AG09309 (cell line): ENCODE data around the gene NOTCH2.

Experiments used
- DNase-seq: peaks from one replicate; pipeline ENCODE4 v3.0.0-alpha.2; 2010; ENCODE audit warnings: low read depth
- H3K4me3 ChIP-seq: 2 replicates; pipeline ENCODE4 v1.5.1; 2011; ENCODE audit warnings: mild to moderate bottlenecking, low read depth, low read length, moderate library complexity; ENCODE audit not compliant: control insufficient read depth
- TF ChIP-seq, protein P1 (sequence below): IDR thresholded peaks from 2 replicates; pipeline ENCODE4 v1.5.1; 2011; ENCODE audit warnings: mild to moderate bottlenecking, low read depth, low read length, inconsistent platforms; ENCODE audit not compliant: insufficient read depth, control insufficient read depth; ENCODE audit errors: missing control alignments

The NOTCH2 gene

DNA sequence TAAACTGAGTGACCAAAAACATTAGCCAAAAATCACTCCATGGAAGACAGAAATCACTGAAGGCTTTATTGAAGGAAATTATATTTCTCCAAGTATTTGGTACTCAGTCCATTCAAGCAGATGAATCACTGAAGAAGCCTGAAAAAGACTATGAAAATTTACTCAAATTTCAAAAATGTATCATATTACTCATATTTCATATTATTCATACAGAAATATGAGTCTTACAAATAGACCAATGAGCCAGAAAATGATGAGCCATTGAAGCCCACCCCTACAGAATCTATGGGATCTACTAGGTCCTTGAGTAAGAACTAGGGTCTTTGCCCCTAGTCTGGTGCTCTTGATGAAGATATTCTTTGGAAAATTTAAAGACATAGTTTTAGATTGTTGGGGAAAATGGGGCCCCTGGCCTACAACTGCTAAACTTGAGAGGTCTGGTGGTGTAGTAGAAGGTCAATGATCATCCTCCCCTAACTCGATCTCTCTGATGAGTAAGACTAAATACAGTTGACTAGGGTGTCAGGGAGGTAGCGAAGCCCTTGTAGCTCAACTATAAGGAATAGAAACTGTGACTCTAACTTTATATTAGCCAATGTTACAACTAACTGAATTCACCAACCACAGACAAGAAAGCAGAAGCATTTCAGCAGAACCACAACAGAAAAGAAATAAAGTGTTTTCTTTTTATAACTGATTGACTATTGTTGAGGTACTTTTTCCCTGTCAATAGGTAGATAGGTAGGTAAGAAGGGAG, 81.0 kb downstream of the NOTCH2 start:
- TF ChIP-seq, protein P1, sequence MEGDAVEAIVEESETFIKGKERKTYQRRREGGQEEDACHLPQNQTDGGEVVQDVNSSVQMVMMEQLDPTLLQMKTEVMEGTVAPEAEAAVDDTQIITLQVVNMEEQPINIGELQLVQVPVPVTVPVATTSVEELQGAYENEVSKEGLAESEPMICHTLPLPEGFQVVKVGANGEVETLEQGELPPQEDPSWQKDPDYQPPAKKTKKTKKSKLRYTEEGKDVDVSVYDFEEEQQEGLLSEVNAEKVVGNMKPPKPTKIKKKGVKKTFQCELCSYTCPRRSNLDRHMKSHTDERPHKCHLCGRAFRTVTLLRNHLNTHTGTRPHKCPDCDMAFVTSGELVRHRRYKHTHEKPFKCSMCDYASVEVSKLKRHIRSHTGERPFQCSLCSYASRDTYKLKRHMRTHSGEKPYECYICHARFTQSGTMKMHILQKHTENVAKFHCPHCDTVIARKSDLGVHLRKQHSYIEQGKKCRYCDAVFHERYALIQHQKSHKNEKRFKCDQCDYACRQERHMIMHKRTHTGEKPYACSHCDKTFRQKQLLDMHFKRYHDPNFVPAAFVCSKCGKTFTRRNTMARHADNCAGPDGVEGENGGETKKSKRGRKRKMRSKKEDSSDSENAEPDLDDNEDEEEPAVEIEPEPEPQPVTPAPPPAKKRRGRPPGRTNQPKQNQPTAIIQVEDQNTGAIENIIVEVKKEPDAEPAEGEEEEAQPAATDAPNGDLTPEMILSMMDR, result no peak
- H3K4me3 ChIP-seq, result no peak overlapping the region
- DNase-seq, result no peak

DNA sequence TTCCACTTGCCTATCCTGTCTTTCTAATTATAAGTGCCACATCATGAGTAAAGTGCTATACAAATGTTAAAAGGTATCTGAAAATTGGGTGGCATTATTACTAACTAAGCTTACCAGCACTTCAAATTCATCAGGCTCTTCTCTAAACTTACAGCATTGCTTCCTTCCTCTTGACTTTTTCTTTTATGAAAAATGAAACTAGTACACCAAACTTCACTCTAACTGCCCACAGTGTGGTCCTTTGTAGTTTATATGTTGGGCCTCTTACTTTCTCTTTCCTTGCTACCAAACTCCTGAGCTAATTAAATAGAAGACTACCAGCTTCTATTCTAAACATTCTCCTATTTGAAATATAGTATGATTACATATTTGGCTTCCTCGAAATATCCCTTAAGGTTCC, 81.8 kb downstream of the NOTCH2 start:
- no peak for DNase-seq
- H3K4me3 ChIP-seq, result no peak overlapping the region
- TF ChIP-seq, protein P1, result no peak

DNA sequence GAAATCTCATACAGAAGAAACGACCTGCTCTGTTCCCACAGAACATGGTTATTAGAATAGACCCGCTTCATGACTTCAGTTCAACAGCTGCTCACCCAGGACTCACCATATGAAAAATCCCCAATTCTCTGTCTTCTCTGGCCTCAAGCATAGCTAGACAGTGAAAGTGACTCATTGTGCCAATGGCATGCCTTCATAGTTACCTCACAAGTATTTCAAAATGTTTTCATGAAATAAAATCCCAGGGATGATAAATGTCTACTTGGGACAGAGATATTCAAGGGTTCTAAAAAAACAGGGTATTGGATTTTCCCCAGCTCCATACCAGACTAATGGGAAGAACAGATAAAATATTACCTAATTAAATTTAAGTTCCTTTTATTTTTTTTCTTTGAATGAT, 82.3 kb downstream of the NOTCH2 start:
- DNase-seq, result peak; percentile 81

DNA sequence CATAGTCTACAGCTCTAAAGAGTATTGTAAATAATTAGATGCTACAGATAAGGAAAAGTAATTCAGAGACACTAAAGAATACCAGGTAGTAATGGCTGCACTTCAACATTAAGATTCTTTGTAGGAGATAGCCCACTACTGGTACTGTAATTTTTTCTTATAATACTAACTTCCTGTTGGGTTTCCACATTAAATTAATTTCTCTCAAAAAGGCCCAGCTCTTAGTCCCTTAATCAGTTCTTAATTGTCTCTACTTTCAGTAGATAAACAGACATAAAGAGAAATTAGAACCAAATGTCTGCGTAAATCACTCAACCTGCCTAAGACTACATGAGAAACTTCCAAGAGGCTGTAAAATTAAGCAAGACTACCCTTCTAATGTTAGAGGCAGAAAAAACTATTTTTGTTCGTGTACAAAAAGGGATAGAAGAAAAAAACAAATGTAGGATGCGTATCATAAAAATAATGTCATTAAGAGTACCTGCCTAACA, 83.4 kb downstream of the NOTCH2 start:
- DNase-seq, result no peak
- TF ChIP-seq, protein P1, result no peak

More for the DNA sequence above, 82.3 kb downstream of the NOTCH2 start:
- TF ChIP-seq, protein P1, result no peak
- no peak overlapping the region for H3K4me3 ChIP-seq

DNA sequence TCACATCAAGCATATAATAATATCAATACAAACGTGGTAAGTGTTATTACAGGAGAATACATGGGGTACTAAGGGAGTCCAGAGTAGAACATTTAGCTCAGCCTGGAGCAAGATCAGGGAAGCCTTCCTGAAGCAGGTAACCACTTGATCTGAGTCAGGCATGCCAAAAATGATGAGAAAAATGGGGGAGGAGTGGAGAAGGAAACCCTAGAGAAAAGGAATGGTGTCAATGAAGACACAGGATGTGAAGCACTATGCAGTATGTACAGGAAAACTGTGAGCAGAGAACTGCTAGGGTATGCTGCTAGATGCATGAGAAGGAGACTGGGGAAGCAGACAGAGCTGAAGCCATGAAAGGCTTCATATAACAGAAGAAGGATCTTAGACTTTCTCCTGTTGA, 84.7 kb downstream of the NOTCH2 start:
- TF ChIP-seq, protein P1, result no peak
- no peak overlapping the region for H3K4me3 ChIP-seq
- DNase-seq, result no peak

More for the DNA sequence above, 83.4 kb downstream of the NOTCH2 start:
- H3K4me3 ChIP-seq, result no peak overlapping the region

GRCh38 chr1:119981986-119982815, 87.3 kb downstream of the NOTCH2 start:
- H3K4me3 ChIP-seq, result no peak overlapping the region
- TF ChIP-seq, protein P1, result no peak
- peak; percentile 29 for DNase-seq
